ENCODE measurements around the gene PLXNA4. TPM values are rescaled to one million over a fixed set of nuclear protein-coding genes. Genes with fewer than 3 reads are reported as not detected.

Gene PLXNA4
- total and polyA plus RNA-seq, 3 donors from 2014 or later = 3.4 to 5.5 (median 3.8) TPM

DNA sequence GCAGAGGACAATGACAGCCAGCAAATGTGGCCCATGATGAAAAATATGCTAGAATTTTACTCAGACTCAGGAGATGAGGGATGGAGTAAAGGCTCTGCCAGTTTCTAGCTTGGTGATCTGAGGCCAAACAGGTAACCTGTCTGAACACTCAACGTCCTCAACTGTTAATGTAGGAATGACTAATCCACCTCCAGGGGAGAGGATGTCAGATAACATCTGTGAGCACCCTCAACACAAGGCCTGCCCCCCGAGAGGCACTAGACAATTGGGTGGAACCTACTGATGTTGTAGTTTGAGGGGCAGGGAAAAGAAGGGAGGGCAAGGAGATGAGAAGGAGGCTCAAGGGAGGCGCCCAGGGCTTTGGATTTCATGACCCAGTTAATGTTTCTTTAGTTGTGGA lies 445.1 kb downstream of the PLXNA4 start:
- TF ChIP-seq POLR2A (IDR thresholded peaks at IDR 0.05) = no peak
- TF ChIP-seq, protein P1, sequence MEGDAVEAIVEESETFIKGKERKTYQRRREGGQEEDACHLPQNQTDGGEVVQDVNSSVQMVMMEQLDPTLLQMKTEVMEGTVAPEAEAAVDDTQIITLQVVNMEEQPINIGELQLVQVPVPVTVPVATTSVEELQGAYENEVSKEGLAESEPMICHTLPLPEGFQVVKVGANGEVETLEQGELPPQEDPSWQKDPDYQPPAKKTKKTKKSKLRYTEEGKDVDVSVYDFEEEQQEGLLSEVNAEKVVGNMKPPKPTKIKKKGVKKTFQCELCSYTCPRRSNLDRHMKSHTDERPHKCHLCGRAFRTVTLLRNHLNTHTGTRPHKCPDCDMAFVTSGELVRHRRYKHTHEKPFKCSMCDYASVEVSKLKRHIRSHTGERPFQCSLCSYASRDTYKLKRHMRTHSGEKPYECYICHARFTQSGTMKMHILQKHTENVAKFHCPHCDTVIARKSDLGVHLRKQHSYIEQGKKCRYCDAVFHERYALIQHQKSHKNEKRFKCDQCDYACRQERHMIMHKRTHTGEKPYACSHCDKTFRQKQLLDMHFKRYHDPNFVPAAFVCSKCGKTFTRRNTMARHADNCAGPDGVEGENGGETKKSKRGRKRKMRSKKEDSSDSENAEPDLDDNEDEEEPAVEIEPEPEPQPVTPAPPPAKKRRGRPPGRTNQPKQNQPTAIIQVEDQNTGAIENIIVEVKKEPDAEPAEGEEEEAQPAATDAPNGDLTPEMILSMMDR (IDR thresholded peaks at IDR 0.05) = no peak
- no peak overlapping the region for H3K27ac ChIP-seq
- H3K36me3 ChIP-seq (ENCODE audit: low read depth, missing control alignments) = no peaks in the 10 kb centered on the region
- no peaks in the 10 kb centered on the region for H3K9me3 ChIP-seq
- 88 to 92% methylated on average over 3 of the region's 3 CpGs for WGBS, 2 donors
- no peak for DNase-seq
- H3K27me3 ChIP-seq = no peaks in the 10 kb centered on the region
- intact Hi-C loops (cut with DNase I; ENCODE audit: low total_unique reads) = no loop called here
- H3K4me1 ChIP-seq = no peaks in the 10 kb centered on the region
- H3K4me3 ChIP-seq = no peak overlapping the region

DNA sequence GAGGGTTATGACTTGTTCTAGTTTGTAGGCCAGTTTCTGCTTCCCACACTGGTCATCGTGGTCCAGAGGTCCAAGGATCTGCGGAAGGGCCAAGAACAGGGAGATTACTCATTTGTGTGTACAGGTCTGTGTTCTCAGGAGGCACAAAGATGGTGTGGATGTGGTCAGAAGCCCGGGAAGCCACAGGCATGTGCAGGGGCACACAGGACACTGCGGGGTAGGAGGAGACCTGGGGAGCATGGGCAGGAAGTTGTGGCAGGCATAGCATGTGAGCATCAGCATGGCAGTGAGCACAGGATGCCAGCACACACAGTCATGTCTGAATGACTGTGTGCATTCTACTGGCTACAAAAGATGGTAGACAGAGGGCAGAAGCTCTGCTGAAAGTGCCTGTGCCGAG lies 445.8 kb downstream of the PLXNA4 start:
- TF ChIP-seq POLR2A (IDR thresholded peaks at IDR 0.05) = no peak
- TF ChIP-seq, protein P1 (IDR thresholded peaks at IDR 0.05) = no peak
- DNase-seq = no peak
- 88 to 95% methylated on average over 5 of the region's 5 CpGs for WGBS, 2 donors
- intact Hi-C loops (cut with DNase I; ENCODE audit: low total_unique reads) = no loop called here
- H3K9me3 ChIP-seq = no peaks in the 10 kb centered on the region
- H3K27ac ChIP-seq = no peak overlapping the region
- H3K27me3 ChIP-seq = no peaks in the 10 kb centered on the region
- no peak overlapping the region for H3K4me3 ChIP-seq
- H3K4me1 ChIP-seq = no peaks in the 10 kb centered on the region
- no peaks in the 10 kb centered on the region for H3K36me3 ChIP-seq (ENCODE audit: low read depth, missing control alignments)

DNA sequence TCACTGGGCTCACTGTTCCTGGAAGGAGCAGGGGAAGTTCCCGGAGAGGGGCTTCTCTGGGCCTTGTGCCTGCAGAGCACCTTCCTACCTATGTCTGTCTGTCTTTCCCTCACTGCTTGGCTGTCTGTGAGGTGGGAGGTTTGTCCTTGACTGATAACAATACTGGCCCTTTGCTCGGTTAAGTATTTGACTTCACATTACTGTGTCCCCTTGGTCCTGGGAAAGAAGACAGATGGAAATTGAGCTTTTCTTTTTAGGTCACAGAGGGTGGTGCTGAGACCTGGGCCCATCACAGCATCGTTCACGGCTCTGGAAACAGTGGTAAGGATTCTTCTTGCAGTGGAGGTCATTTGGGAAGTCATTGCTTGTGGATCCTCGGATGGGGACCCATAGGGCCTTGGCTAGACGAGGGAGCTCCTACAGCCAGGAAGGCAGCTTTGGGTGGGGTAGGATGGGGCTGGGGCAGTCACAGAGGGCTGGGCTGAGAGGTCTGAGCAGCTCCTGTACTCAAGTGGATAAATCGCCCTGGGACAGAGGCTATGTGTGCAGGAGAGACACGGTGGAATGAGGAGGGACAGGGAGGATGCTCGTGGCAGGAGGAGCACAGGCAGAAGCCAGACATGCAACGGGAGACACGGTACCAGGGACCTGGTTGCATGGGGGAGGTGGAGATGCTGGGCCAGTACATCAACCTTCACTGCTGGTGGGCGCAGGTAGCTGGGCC lies 450.2 kb downstream of the PLXNA4 start:
- no peaks in the 10 kb centered on the region for H3K27me3 ChIP-seq
- no peak overlapping the region for H3K27ac ChIP-seq
- no peak for DNase-seq
- no peaks in the 10 kb centered on the region for H3K9me3 ChIP-seq
- intact Hi-C loops (cut with DNase I; ENCODE audit: low total_unique reads) = no loop called here
- no peaks in the 10 kb centered on the region for H3K4me1 ChIP-seq
- TF ChIP-seq, protein P1 (IDR thresholded peaks at IDR 0.05) = no peak
- no peak for TF ChIP-seq POLR2A (IDR thresholded peaks at IDR 0.05)
- 74 to 81% methylated on average over 11 to 12 of the region's 12 CpGs for WGBS, 2 donors
- H3K36me3 ChIP-seq (ENCODE audit: low read depth, missing control alignments) = no peaks in the 10 kb centered on the region
- H3K4me3 ChIP-seq = no peak overlapping the region

DNA sequence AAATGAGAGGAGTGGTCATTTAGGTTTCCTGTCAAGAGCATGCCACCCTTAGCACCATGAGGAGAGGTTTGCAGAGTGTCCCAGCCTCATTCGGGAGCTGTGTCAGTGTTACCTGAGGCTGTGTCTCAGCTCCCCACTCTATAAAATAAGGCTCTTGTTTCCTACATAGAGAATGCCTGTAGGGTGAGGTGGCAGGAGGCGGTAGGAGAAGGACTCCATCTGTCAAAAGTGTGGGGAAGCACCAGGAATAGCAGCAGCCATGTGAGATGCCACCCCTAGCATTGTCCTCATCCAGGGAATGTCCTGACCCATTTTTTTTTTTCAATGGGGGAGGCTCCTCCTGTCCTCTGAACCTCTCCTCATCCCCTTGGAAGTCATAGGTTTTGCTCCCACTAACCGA lies 451.2 kb downstream of the PLXNA4 start:
- no peaks in the 10 kb centered on the region for H3K27me3 ChIP-seq
- no peak for DNase-seq
- H3K36me3 ChIP-seq (ENCODE audit: low read depth, missing control alignments) = no peaks in the 10 kb centered on the region
- no peaks in the 10 kb centered on the region for H3K9me3 ChIP-seq
- 88 to 92% methylated on average over 3 of the region's 3 CpGs for WGBS, 2 donors
- H3K4me3 ChIP-seq = no peak overlapping the region
- no peak overlapping the region for H3K27ac ChIP-seq
- no peaks in the 10 kb centered on the region for H3K4me1 ChIP-seq
- intact Hi-C loops (cut with DNase I; ENCODE audit: low total_unique reads) = no loop called here
- no peak for TF ChIP-seq POLR2A (IDR thresholded peaks at IDR 0.05)
- TF ChIP-seq, protein P1 (IDR thresholded peaks at IDR 0.05) = no peak

DNA sequence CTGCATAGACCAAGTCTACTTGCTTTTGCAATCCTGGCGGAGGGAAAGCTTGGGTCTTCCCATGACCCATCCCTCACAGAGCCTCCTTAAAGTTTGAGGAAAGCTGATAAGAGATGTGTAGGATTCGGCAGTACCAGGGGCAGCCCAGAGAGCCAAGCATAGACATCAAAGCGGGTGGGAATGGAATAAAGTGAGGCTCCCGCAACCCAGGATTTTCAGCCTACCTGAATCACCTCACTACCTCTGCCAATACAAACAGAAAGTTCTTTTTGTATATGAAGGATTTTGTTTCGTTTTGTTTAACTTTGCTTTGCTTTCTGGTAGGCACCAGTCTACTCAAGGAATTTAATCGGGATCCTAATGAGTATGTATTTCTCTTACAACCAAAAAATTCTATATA lies 451.7 kb downstream of the PLXNA4 start:
- Histone ChIP-seq H3K9me3 (no peaks in the 10 kb centered on the region), H3K27ac (no peak overlapping the region), H3K4me1 (no peaks in the 10 kb centered on the region), H3K4me3 (no peak overlapping the region), H3K36me3 (ENCODE audit: low read depth, missing control alignments) (no peaks in the 10 kb centered on the region), H3K27me3 (no peaks in the 10 kb centered on the region)
- DNase-seq = no peak
- WGBS, 2 donors = 84 to 90% methylated on average over 6 of the region's 6 CpGs
- intact Hi-C loops (cut with DNase I; ENCODE audit: low total_unique reads) = no loop called here
- no peak for TF ChIP-seq POLR2A (IDR thresholded peaks at IDR 0.05)
- TF ChIP-seq, protein P1 (IDR thresholded peaks at IDR 0.05) = no peak
